Mesendoderm (in vitro differentiated cells): ENCODE data around the gene CSN3.

ENCODE experiments used
- DNase-seq: peaks from one replicate; pipeline ENCODE4 v3.0.0; 2013
- H2AK5ac ChIP-seq: 2 replicates; pipeline ENCODE4 v1.6.1; 2013; ENCODE audit warnings: low read length, inconsistent platforms
- H2BK120ac ChIP-seq: 2 replicates; pipeline ENCODE4 v1.6.1; 2013; ENCODE audit warnings: low read depth, mild to moderate bottlenecking, low read length, moderate library complexity, mixed read lengths
- H2BK15ac ChIP-seq: replicated peaks from 2 replicates; pipeline ENCODE4 v1.6.1; 2013; ENCODE audit warnings: low read depth, mild to moderate bottlenecking, moderate library complexity
- H2BK5ac ChIP-seq: 2 replicates; pipeline ENCODE4 v1.6.1; 2013; ENCODE audit warnings: low read length, inconsistent platforms
- H3K18ac ChIP-seq: 2 replicates; pipeline ENCODE4 v1.6.1; 2013; ENCODE audit warnings: mild to moderate bottlenecking, low read length, mixed read lengths
- H3K23ac ChIP-seq: one replicate; pipeline ENCODE4 v1.6.1; 2013; ENCODE audit warnings: low read length
- H3K27ac ChIP-seq: 2 replicates; pipeline ENCODE4 v1.5.1; 2013; ENCODE audit warnings: low read depth, mild to moderate bottlenecking, inconsistent platforms, low read length, moderate library complexity
- H3K27me3 ChIP-seq: 2 replicates; pipeline ENCODE4 v1.6.1; 2013; ENCODE audit warnings: low read length, control low read depth, mild to moderate bottlenecking, inconsistent platforms; ENCODE audit not compliant: insufficient read depth, poor library complexity
- H3K36me3 ChIP-seq: 2 replicates; pipeline ENCODE4 v1.6.1; 2013; ENCODE audit warnings: low read length, inconsistent platforms; ENCODE audit not compliant: control insufficient read depth, insufficient read depth
- H3K4ac ChIP-seq: one replicate; pipeline ENCODE4 v1.6.1; 2013; ENCODE audit warnings: low read depth, mild to moderate bottlenecking, low read length, moderate library complexity
- H3K4me1 ChIP-seq: 2 replicates; pipeline ENCODE4 v1.6.1; 2013; ENCODE audit warnings: low read depth, low read length, inconsistent platforms; ENCODE audit not compliant: control insufficient read depth
- H3K4me2 ChIP-seq: 2 replicates; pipeline ENCODE4 v1.6.1; 2013; ENCODE audit warnings: low read length
- H3K4me3 ChIP-seq: 2 replicates; pipeline ENCODE4 v1.5.1; 2013; ENCODE audit warnings: mild to moderate bottlenecking, low read length
- H3K56ac ChIP-seq: one replicate; pipeline ENCODE4 v1.6.1; 2013; ENCODE audit warnings: low read length
- H3K79me1 ChIP-seq: 2 replicates; pipeline ENCODE4 v1.6.1; 2013; ENCODE audit warnings: low read length, inconsistent platforms
- H3K79me2 ChIP-seq: 2 replicates; pipeline ENCODE4 v1.6.1; 2013; ENCODE audit warnings: mild to moderate bottlenecking, low read length; ENCODE audit not compliant: control insufficient read depth, insufficient read depth
- H3K9ac ChIP-seq: 2 replicates; pipeline ENCODE4 v1.6.1; 2013; ENCODE audit warnings: low read length, inconsistent platforms
- H4K5ac ChIP-seq: one replicate; pipeline ENCODE4 v1.6.1; 2013; ENCODE audit warnings: low read length
- H4K8ac ChIP-seq: one replicate; pipeline ENCODE4 v1.6.1; 2013; ENCODE audit warnings: low read depth, mild to moderate bottlenecking, control low read depth, low read length, moderate library complexity
- WGBS: extraction: QIAGEN DNeasy Blood & Tissue Kit; methylation state at CpG from one replicate; pipeline ENCODE4 v1.1.7; 2013; ENCODE audit warnings: low lambda C conversion rate, missing lambda C conversion rate; ENCODE audit not compliant: insufficient coverage; ENCODE audit errors: extremely low coverage; 5-methylcytosine and 5-hydroxymethylcytosine counted together

The CSN3 gene

DNA sequence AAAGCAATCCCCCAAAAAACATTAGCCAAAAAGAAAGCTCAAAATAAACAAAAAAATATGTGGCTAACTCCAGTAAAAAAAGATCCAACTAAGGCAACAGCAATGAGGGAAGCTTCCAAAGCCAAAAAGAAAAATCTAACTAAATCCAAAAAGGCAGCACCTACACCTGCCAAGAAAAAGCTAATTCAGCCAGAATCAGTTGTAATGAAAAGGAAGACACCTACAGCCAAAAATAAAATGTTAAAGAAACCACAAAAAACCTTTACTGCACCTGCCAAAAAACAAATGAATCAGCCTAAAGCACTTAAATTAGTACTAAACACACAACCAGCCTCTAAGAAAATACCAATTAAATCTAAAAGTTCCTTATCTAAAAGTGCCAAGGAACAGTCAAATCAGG, 55.2 kb downstream of the CSN3 start:
- H3K18ac ChIP-seq: no peak overlapping the region
- no peak overlapping the region for H3K9ac ChIP-seq
- H2BK5ac ChIP-seq: no peak overlapping the region
- H3K4me1 ChIP-seq: no peaks in the 10 kb centered on the region
- no peak overlapping the region for H3K23ac ChIP-seq
- H3K4me3 ChIP-seq: no peak overlapping the region
- H4K8ac ChIP-seq: no peak overlapping the region
- H3K27ac ChIP-seq: no peak overlapping the region
- no peaks in the 10 kb centered on the region for H3K79me1 ChIP-seq
- H4K5ac ChIP-seq: no peak overlapping the region
- no peak overlapping the region for H3K4ac ChIP-seq
- no peak overlapping the region for H2BK120ac ChIP-seq
- no peaks in the 10 kb centered on the region for H3K36me3 ChIP-seq
- H2AK5ac ChIP-seq: no peak overlapping the region
- no peaks in the 10 kb centered on the region for H3K27me3 ChIP-seq
- H3K56ac ChIP-seq: no peak overlapping the region
- H2BK15ac ChIP-seq: no peak overlapping the region
- no peaks in the 10 kb centered on the region for H3K79me2 ChIP-seq
- no peak overlapping the region for H3K4me2 ChIP-seq
- no peak for DNase-seq

DNA sequence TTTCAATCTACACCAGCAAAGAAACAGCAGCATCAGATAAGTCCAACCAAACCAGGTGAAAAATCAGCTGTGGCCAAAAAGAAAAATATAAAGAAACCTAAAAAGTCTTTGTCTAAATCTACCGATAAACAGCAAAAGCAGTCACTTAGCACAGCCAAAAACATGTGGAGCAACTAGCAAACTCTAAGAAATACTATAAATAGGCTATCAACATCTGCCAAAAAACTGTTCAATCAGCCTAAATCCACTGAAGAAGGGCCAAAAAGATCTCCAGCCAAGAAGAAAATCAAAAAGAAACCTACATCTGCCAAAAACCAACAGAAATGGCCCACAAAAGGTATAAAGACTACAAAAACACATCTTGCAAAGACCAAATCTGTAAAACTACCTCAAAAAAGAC, 55.7 kb downstream of the CSN3 start:
- no CpG with 5 or more reads among the region's 1 CpG for WGBS
- DNase-seq: no peak

DNA sequence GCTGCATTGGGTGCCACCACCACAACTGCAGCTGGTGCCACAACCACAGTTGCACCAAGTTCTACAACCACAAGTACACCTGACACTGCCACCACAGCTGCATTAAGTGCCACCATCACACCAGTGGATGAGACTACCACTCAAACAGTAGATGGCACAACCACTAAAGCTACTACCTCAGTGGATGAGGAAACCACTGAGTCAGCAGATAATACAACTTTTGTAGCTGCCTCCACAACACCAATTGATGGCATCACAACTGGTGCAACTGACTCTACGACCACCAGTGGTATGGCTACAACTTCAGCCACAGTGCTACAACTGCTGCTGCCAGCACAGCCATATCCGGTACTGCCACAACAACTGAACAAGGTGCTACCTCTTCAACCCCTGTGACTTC, 57.2 kb downstream of the CSN3 start:
- Histone ChIP-seq H4K8ac (no peak overlapping the region), H3K27me3 (no peaks in the 10 kb centered on the region), H3K4me1 (no peaks in the 10 kb centered on the region), H3K18ac (no peak overlapping the region), H3K4me3 (no peak overlapping the region), H2AK5ac (no peak overlapping the region), H3K79me2 (no peaks in the 10 kb centered on the region), H4K5ac (no peak overlapping the region), H2BK15ac (no peak overlapping the region), H3K79me1 (no peaks in the 10 kb centered on the region), H2BK120ac (no peak overlapping the region), H3K56ac (no peak overlapping the region), H3K4ac (no peak overlapping the region), H3K23ac (no peak overlapping the region), H3K36me3 (no peaks in the 10 kb centered on the region), H3K9ac (no peak overlapping the region), H2BK5ac (no peak overlapping the region), H3K4me2 (no peak overlapping the region), H3K27ac (no peak overlapping the region)
- DNase-seq: no peak
- WGBS: no CpG with 5 or more reads among the region's 2 CpGs

More for the DNA sequence above, 55.7 kb downstream of the CSN3 start:
- H3K4me2 ChIP-seq: no peak overlapping the region
- H3K4ac ChIP-seq: no peak overlapping the region
- H3K4me3 ChIP-seq: no peak overlapping the region
- no peak overlapping the region for H3K27ac ChIP-seq
- no peak overlapping the region for H2BK15ac ChIP-seq
- no peak overlapping the region for H2BK120ac ChIP-seq
- no peaks in the 10 kb centered on the region for H3K4me1 ChIP-seq
- H3K36me3 ChIP-seq: no peaks in the 10 kb centered on the region
- H3K79me1 ChIP-seq: no peaks in the 10 kb centered on the region
- H2AK5ac ChIP-seq: no peak overlapping the region
- H4K5ac ChIP-seq: no peak overlapping the region
- H3K23ac ChIP-seq: no peak overlapping the region
- H3K18ac ChIP-seq: no peak overlapping the region
- H2BK5ac ChIP-seq: no peak overlapping the region
- H4K8ac ChIP-seq: no peak overlapping the region
- no peak overlapping the region for H3K56ac ChIP-seq
- no peak overlapping the region for H3K9ac ChIP-seq
- H3K27me3 ChIP-seq: no peaks in the 10 kb centered on the region
- no peaks in the 10 kb centered on the region for H3K79me2 ChIP-seq

DNA sequence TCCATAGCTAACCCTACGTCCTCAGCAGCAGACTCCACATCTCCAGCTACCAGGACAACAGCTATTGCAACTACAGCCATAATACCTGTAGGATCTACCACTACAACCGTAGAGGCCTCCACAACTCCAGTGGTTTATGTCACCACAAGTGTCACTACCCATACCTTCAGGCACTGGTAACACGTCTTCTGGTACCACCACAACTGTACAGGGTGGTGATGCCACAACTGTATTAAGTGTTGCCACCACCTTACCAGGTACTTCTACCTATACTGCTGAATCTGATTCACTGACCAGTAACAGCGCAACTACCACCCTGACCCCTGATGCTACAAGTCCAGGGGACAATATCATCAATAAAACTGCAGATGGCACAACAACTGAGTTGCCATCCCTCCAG, 57.8 kb downstream of the CSN3 start:
- no peak overlapping the region for H2BK5ac ChIP-seq
- no peaks in the 10 kb centered on the region for H3K4me1 ChIP-seq
- no peak overlapping the region for H2BK15ac ChIP-seq
- no peak overlapping the region for H3K9ac ChIP-seq
- no peak overlapping the region for H2BK120ac ChIP-seq
- H4K8ac ChIP-seq: no peak overlapping the region
- no peak overlapping the region for H3K27ac ChIP-seq
- no peak overlapping the region for H3K18ac ChIP-seq
- no peak overlapping the region for H3K4ac ChIP-seq
- no peaks in the 10 kb centered on the region for H3K36me3 ChIP-seq
- no peak overlapping the region for H3K23ac ChIP-seq
- no peaks in the 10 kb centered on the region for H3K27me3 ChIP-seq
- no peaks in the 10 kb centered on the region for H3K79me2 ChIP-seq
- H2AK5ac ChIP-seq: no peak overlapping the region
- no peaks in the 10 kb centered on the region for H3K79me1 ChIP-seq
- no peak overlapping the region for H3K4me3 ChIP-seq
- no peak for DNase-seq
- no peak overlapping the region for H3K4me2 ChIP-seq
- WGBS: no CpG with 5 or more reads among the region's 4 CpGs
- no peak overlapping the region for H4K5ac ChIP-seq
- H3K56ac ChIP-seq: no peak overlapping the region
